Adrenal gland (tissue), 12 donors: Measurements from ENCODE around the gene CCDC197. TPM values are rescaled to one million over a fixed set of nuclear protein-coding genes. Genes with fewer than 3 reads are reported as not detected.
A peak's percentile ranks its signal among the peaks of the same experiment; 100 is the strongest.

Experiments
- DNase-seq, 7 donors: peaks; one replicate each; pipeline ENCODE4 v3.0.0-alpha.2; 2019 to 2020
- H3K27ac ChIP-seq, 5 donors: fragments of 200-600 bp; sonication (generic) in 4 of 5; 1 replicate in 3 of 5; 2 replicates in 2 of 5; pipeline versions ENCODE4 v1.5.1 to v1.8.0; 2016 to 2020; ENCODE audit warnings: mild to moderate bottlenecking in 1 of 5
- H3K27me3 ChIP-seq: fragments of 200-600 bp; 2 replicates; pipeline ENCODE4 v1.8.0; 2021
- H3K36me3 ChIP-seq, 2 donors: fragments of 200-600 bp; replicated peaks in 1 of 2; 1 replicate in 1 of 2; 2 replicates in 1 of 2; pipeline versions ENCODE4 v1.5.1 to v1.8.0; 2018 to 2022
- H3K4me1 ChIP-seq, 2 donors: fragments of 200-600 bp; replicated peaks in 1 of 2; 1 replicate in 1 of 2; 2 replicates in 1 of 2; pipeline versions ENCODE4 v1.5.1 to v1.8.0; 2018 to 2021
- H3K4me3 ChIP-seq, 4 donors: fragments of 200-600 bp; sonication (generic) in 3 of 4; one replicate each; pipeline ENCODE4 v1.5.1; 2016 to 2018
- H3K9me3 ChIP-seq, 3 donors: fragments of 200-600 bp; sonication (generic) in 1 of 3; replicated peaks in 1 of 3; 1 replicate in 2 of 3; 2 replicates in 1 of 3; pipeline versions ENCODE4 v1.5.1 to v1.8.0; 2016 to 2021
- POLR2A ChIP-seq, 2 donors: fragments of 450-650 bp; IDR thresholded peaks; one replicate each; pipeline ENCODE4 v1.6.1; 2017; ENCODE audit warnings: antibody characterized with exemption in 2 of 2, mild to moderate bottlenecking in 2 of 2, moderate library complexity in 1 of 2
- WGBS, 4 donors: extraction: QIAGEN DNeasy Blood & Tissue Kit in 2 of 4; methylation state at CpG; one replicate each; pipeline versions ENCODE4 v1.1.5 to v1.1.7; 2013 to 2017; 5-methylcytosine and 5-hydroxymethylcytosine counted together
- intact Hi-C, 2 donors: fragments of 100-400 bp; cut with DNase I; formaldehyde crosslinking; loops; one replicate each; pipeline versions ENCODE4 v1.14.1 to v1.15.0; 2022 to 2023
- polyA plus RNA-seq, 3 donors: library from polyadenylated mRNA; stranded (reverse); fragments of 200-250 nt in 2 of 3; fragments of 350-450 nt in 1 of 3; fragmentation: Illumina TruSeq in 1 of 3; extraction: RNeasy Lipid Tissue Mini Kit (QIAGEN cat#74804) in 1 of 3; gene quantifications; one replicate each; pipeline ENCODE4 v1.2.3, GENCODE V29; 2013 to 2014
- total RNA-seq, 9 donors: library from RNA; depleted of rRNA in 4 of 9; stranded (reverse); fragments of >200 nt in 4 of 9; fragments of 120-200 nt in 1 of 9; fragmentation: NEBNext Ultra II Directional in 1 of 9; extraction: Animal tissue kit (Norgen Biotek cat#: 25700) in 1 of 9; gene quantifications; one replicate each; pipeline versions ENCODE4 v1.1.0 to v1.2.4, GENCODE V29; 2013 to 2023
- TF ChIP-seq, protein P1 (sequence below), 6 experiments: fragments of 450-650 bp in 4 of 6; fragments of 200-600 bp in 2 of 6; sonication (generic) in 1 of 6; IDR thresholded peaks; 1 replicate in 5 of 6; 2 replicates in 1 of 6; pipeline versions ENCODE4 v1.5.1 to v1.8.0; 2016 to 2021; ENCODE audit warnings: antibody characterized with exemption in 6 of 6, mild to moderate bottlenecking in 2 of 6, moderate library complexity in 1 of 6
- donor health status: healthy with polysubstance abuse.
- donor health status: Bipolar disorder and iron deficiency.
- donor health status: DM: yes; HTN: yes; CAD: no.
- donor health status: DM: no; HTN: no; CAD: no.
- donor health status: DM: no; HTN: no; CAD: no.
- donor health status: DM: yes; HTN: yes; CAD: no.

The CCDC197 gene
- total and polyA plus RNA-seq, 12 donors: not detected

DNA sequence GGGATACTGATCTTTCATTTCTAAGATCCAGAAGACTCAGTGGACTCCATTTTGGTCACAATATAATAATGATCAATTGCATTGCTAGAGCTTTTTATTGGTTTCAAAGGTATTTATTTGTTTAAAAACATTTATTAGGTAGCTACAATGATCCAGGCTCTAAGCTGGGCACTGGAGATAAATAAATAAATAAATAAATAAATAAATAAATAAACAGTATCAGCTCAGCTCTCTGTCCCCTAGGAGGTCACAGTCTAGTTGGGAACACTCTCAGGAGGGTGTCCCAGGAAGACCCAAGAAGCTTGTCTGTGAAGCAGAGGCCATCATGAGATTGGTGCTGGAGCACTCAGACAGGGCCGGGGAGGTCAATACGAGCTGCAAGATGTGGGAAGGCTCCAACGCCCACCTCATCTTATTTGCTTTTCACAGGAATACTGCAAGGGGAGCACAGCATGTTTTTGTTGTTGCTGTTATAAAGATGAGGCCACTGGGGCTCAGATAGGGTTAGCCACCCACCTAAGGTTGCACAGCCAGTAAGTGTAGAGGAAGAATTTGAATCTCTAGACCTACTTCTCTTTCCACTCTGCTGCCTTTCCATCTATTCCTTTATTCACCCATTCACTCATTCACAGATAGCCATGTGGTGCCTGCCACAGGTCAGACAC lies 36.2 kb upstream of the CCDC197 start:
- no peak overlapping the region for H3K4me3 ChIP-seq
- no peak overlapping the region for H3K27ac ChIP-seq
- no peaks in the 10 kb centered on the region for H3K27me3 ChIP-seq
- no peaks in the 10 kb centered on the region for H3K36me3 ChIP-seq
- no peaks in the 10 kb centered on the region for H3K9me3 ChIP-seq
- TF ChIP-seq POLR2A (IDR thresholded peaks at IDR 0.05): no peak
- TF ChIP-seq, protein P1, sequence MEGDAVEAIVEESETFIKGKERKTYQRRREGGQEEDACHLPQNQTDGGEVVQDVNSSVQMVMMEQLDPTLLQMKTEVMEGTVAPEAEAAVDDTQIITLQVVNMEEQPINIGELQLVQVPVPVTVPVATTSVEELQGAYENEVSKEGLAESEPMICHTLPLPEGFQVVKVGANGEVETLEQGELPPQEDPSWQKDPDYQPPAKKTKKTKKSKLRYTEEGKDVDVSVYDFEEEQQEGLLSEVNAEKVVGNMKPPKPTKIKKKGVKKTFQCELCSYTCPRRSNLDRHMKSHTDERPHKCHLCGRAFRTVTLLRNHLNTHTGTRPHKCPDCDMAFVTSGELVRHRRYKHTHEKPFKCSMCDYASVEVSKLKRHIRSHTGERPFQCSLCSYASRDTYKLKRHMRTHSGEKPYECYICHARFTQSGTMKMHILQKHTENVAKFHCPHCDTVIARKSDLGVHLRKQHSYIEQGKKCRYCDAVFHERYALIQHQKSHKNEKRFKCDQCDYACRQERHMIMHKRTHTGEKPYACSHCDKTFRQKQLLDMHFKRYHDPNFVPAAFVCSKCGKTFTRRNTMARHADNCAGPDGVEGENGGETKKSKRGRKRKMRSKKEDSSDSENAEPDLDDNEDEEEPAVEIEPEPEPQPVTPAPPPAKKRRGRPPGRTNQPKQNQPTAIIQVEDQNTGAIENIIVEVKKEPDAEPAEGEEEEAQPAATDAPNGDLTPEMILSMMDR (IDR thresholded peaks at IDR 0.05): no peak
- DNase-seq: no peak
- 84 to 95% (median 89%) methylated on average over 3 of the region's 3 CpGs for WGBS, 4 donors
- peaks cover 9 to 10% of the 10 kb centered on the region in 2 donors for H3K4me1 ChIP-seq
- intact Hi-C loops: no loop called here

DNA sequence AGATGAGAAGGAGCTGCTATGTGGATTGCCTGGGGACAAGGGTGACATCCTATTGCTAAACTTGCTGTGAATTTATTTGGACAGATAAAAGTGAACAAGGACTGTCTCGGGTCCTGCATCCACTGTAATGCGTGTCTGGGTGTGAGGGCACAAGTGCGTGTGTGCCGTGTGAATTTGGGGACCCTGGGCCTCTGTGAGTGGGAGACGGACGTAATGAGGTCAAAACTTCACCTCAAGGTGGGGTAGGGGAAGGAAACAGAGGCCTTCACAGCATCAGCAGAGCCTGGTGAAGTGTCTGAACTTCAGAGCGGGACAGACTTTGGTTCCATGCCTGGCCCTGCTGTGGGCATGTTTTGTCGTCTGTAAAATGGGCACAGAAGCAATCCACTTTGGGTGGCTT lies 35.5 kb upstream of the CCDC197 start:
- 94 to 96% (median 94%) methylated on average over 8 of the region's 8 CpGs for WGBS, 4 donors
- Histone ChIP-seq H3K9me3 (no peaks in the 10 kb centered on the region), H3K27me3 (no peaks in the 10 kb centered on the region), H3K27ac (no peak overlapping the region), H3K4me1 (peaks cover 9% of the 10 kb centered on the region in 2 donors), H3K36me3 (no peaks in the 10 kb centered on the region), H3K4me3 (no peak overlapping the region)
- DNase-seq: no peak
- TF ChIP-seq, protein P1 (IDR thresholded peaks at IDR 0.05): no peak
- TF ChIP-seq POLR2A (IDR thresholded peaks at IDR 0.05): no peak
- intact Hi-C loops: no loop called here

DNA sequence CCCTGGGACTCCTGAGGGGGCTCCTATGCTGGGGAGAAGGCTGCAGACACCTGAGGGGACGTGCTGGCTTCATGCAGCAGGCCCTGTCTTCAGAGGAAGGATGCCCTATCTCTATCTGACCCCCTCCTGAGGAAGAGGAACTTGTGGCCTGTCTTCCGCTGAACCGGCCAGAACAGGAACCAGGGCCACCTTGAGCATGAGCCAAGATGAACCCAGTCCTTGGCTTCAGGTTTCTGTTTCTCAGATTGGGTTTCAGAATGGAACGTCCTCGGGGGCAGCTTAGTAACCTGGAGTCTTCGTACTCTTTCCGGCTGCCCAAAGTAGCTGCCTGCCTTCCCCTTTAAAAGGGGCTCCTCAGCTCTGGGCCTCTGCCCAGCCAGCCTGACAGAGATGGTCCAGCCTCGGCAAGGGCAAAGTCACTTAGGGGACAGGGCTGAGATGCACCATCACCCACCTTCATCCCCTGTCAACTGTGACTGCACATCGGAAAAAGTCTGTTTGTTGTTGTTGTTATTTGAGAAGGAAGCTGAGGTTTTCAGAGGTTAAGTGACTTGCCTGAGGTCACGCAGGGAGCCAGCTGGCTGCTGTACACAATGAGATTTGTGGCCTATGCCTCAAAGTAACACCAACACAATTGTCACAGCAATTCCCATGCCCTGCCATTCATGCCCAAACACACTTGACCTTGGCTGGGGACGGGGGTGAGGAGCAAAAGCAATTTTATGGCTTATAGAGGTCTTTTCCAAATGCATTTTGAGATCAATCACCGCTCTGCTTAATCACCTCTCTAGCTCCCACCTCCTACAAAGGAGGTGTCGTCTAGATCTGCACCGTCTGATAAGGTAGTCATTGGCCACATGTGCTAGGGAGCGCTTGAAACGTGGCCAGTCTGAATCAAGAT lies 34.1 kb upstream of the CCDC197 start:
- Histone ChIP-seq H3K27me3 (no peaks in the 10 kb centered on the region), H3K4me3 (no peak overlapping the region), H3K27ac (peak overlapping the region in 1 of 5 donors; percentile 29), H3K9me3 (no peaks in the 10 kb centered on the region), H3K4me1 (peaks cover 9% of the 10 kb centered on the region in 2 donors), H3K36me3 (no peaks in the 10 kb centered on the region)
- TF ChIP-seq, protein P1 (IDR thresholded peaks at IDR 0.05): no peak
- no peak for TF ChIP-seq POLR2A (IDR thresholded peaks at IDR 0.05)
- 49 to 61% (median 53%) methylated on average over 15 to 16 of the region's 16 CpGs for WGBS, 4 donors
- DNase-seq: peak in 3 of 7 donors; percentile 36 to 75 (median 54)
- intact Hi-C loops: no loop called here

DNA sequence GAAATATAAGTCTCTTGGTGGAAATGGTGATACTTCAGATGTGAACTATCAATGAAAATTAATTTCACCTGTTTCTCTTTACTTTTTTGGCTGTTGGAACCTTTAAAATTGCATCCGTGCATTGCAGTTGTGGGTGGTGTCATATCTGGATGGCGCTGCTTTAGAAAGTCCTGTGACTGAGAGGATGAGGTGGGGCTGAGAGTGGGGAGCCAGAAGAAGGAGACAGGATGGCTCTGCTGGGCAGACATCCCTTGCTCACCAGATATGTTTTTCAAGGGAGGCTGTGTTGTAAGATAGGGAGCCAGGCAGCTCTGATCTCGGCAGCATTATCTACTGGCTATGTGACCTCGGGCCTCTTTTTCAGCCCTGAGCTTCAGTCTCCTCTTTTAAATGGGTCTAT lies 33.4 kb upstream of the CCDC197 start:
- H3K27me3 ChIP-seq: no peaks in the 10 kb centered on the region
- no peak overlapping the region for H3K27ac ChIP-seq
- H3K36me3 ChIP-seq: no peaks in the 10 kb centered on the region
- intact Hi-C loops: no loop called here
- no peak for TF ChIP-seq POLR2A (IDR thresholded peaks at IDR 0.05)
- TF ChIP-seq, protein P1 (IDR thresholded peaks at IDR 0.05): no peak
- H3K9me3 ChIP-seq: no peaks in the 10 kb centered on the region
- H3K4me3 ChIP-seq: no peak overlapping the region
- WGBS, 4 donors: 78 to 86% (median 82%) methylated on average over 4 of the region's 4 CpGs
- no peak for DNase-seq
- H3K4me1 ChIP-seq: peaks cover 9% of the 10 kb centered on the region in 2 donors
